ENCODE measurements around the gene BAG1.

DNA sequence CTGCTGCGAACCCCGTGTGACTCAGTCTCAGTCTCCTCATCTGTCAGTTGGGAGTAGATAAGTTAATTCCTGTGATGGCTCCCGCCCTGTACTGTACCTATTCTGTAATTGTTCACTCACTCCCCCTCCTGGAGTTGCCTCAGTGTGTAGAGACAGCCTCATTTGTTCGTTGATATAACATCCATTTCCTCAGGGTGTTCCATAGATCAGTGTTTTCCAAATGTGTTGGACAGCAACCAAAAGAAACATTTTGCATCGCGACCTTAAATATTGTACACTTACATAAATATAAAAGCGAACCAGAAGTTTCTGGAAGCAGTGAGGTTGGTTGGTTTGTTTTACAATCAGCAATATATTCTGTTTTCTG lies 26.5 kb upstream of the BAG1 start:
- no peak for TF ChIP-seq POLR2AphosphoS5 (IDR thresholded peaks at IDR 0.05; ENCODE audit: low read depth, low read length)
- no peak for TF ChIP-seq POLR2A (IDR thresholded peaks at IDR 0.05; ENCODE audit: low read depth, low read length)
